Uterus (tissue), 4 donors: ENCODE results near the gene TNS1. TPM values are rescaled to one million over a fixed set of nuclear protein-coding genes. Genes with fewer than 3 reads are reported as not detected.

Experiments
- DNase-seq, 2 donors: peaks; one replicate each; pipeline ENCODE4 v3.0.0-alpha.2; 2019 to 2020
- H3K27ac ChIP-seq, 2 donors: fragments of 200-600 bp; sonication (generic); 1 replicate in 1 of 2; 2 replicates in 1 of 2; pipeline ENCODE4 v1.5.1; 2016 to 2018
- H3K27me3 ChIP-seq, 2 donors: fragments of 200-600 bp; sonication (generic); one replicate each; pipeline ENCODE4 v1.5.1; 2018 to 2019; ENCODE audit warnings: control low read depth in 1 of 2
- H3K36me3 ChIP-seq, 2 donors: fragments of 200-600 bp; sonication (generic); one replicate each; pipeline ENCODE4 v1.5.1; 2019; ENCODE audit warnings: control low read depth in 1 of 2
- H3K4me1 ChIP-seq, 2 donors: fragments of 200-600 bp; sonication (generic); one replicate each; pipeline ENCODE4 v1.5.1; 2018 to 2019; ENCODE audit warnings: control low read depth in 1 of 2
- H3K4me3 ChIP-seq, 2 donors: fragments of 200-600 bp; sonication (generic); 1 replicate in 1 of 2; 2 replicates in 1 of 2; pipeline ENCODE4 v1.5.1; 2018 to 2019; ENCODE audit warnings: mild to moderate bottlenecking in 1 of 2
- H3K9me3 ChIP-seq, 2 donors: fragments of 200-600 bp; sonication (generic); one replicate each; pipeline ENCODE4 v1.5.1; 2019; ENCODE audit warnings: control low read depth in 1 of 2
- POLR2A ChIP-seq, 2 donors: fragments of 450-650 bp; IDR thresholded peaks; one replicate each; pipeline ENCODE4 v1.6.1; 2016; ENCODE audit warnings: antibody characterized with exemption in 2 of 2, mild to moderate bottlenecking in 1 of 2, moderate library complexity in 1 of 2
- intact Hi-C: fragments of 100-400 bp; cut with DNase I; formaldehyde crosslinking; loops from one replicate; pipeline ENCODE4 v1.15.1; 2023; ENCODE audit warnings: low total_unique reads
- total RNA-seq, 4 donors: library from RNA; depleted of rRNA in 3 of 4; stranded (reverse); fragments of >200 nt in 3 of 4; gene quantifications; one replicate each; pipeline versions ENCODE4 v1.1.0 to v1.2.4, GENCODE V29; 2014 to 2023
- TF ChIP-seq, protein P1 (sequence below), 4 experiments: fragments of 200-600 bp in 2 of 4; fragments of 450-650 bp in 2 of 4; sonication (generic) in 2 of 4; IDR thresholded peaks; one replicate each; pipeline ENCODE4 v1.5.1; 2016 to 2019; ENCODE audit warnings: antibody characterized with exemption in 4 of 4, mild to moderate bottlenecking in 2 of 4, moderate library complexity in 1 of 4
- donor health status: DM: yes; HTN: yes; CAD: no.

Gene TNS1
- total RNA-seq, 4 donors from 2014 or later, result 144 to 1,338 (median 313) TPM

DNA sequence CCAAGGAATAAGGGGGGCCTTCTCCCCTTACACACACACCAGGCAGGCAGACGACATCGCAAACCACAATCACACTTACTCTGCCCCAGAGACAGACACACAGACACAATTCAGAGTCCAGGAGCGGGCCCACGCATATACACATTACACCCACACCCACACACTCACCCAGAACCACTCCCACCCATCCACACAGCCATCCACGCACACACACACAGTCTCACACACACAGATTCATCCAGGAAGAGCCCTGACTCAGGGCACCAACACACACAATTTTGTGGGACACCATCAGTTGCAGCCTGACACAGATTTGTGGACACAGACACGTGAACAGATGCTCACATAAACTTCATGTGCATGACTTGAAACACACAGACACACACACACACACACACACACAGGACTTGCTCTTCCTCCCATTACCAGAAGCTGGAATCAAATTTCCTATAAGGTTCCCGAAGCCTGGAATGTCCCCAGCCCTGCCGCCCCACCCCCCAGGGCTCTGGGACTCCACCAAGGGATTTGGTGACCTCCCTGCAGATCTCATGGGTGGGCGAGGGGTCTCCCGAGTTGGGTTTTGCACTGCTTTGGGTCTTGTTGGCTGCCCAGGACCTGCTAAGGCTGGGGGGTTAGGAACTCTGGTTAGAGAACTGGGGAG, 23.5 kb downstream of the TNS1 start:
- peak; percentile 33 to 61 for DNase-seq
- H3K27ac ChIP-seq, result peak overlapping the region; percentile 88 to 93
- intact Hi-C loops, result no loop called here
- H3K4me3 ChIP-seq, result peak overlapping the region; percentile 64 to 73
- H3K4me1 ChIP-seq, result peaks cover 0 to 17% of the 10 kb centered on the region in 2 donors
- TF ChIP-seq, protein P1, sequence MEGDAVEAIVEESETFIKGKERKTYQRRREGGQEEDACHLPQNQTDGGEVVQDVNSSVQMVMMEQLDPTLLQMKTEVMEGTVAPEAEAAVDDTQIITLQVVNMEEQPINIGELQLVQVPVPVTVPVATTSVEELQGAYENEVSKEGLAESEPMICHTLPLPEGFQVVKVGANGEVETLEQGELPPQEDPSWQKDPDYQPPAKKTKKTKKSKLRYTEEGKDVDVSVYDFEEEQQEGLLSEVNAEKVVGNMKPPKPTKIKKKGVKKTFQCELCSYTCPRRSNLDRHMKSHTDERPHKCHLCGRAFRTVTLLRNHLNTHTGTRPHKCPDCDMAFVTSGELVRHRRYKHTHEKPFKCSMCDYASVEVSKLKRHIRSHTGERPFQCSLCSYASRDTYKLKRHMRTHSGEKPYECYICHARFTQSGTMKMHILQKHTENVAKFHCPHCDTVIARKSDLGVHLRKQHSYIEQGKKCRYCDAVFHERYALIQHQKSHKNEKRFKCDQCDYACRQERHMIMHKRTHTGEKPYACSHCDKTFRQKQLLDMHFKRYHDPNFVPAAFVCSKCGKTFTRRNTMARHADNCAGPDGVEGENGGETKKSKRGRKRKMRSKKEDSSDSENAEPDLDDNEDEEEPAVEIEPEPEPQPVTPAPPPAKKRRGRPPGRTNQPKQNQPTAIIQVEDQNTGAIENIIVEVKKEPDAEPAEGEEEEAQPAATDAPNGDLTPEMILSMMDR (IDR thresholded peaks at IDR 0.05), result no peak
- TF ChIP-seq POLR2A (IDR thresholded peaks at IDR 0.05), result peak in 1 of 2 donors; percentile 6
- no peaks in the 10 kb centered on the region for H3K9me3 ChIP-seq
- H3K36me3 ChIP-seq, result no peaks in the 10 kb centered on the region
- H3K27me3 ChIP-seq, result no peaks in the 10 kb centered on the region

DNA sequence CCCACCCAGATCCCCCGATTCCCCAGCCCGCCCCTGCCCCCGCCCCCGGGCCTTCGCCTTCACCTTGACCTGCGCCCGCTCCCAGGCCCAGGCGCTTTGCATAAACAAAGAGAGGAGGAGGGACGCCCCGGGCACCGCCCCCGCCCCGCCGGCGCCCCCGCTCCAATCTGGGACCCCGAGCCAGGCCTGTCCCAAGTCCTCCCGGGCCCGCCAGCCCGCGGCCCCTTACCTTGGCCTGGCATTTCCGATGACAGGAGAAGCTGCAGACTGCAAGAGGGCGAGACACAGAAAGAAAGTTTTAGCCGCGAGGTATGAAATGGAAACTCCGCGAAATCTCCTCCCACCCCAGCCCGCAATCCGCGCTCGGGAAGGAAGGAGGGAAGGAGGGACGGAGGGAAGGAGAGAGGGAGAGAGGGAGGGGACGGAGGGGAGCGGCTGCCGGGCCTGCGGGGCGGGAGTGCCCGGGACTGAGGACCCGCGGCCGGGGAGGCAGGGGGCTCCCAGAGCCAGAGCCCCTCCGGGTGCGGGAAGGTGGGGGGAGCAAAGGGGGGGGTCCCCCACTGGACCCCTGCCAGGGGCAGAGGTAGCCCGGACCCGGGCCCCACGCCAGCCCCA, 24.2 kb downstream of the TNS1 start:
- Histone ChIP-seq H3K27me3 (no peaks in the 10 kb centered on the region), H3K27ac (peak overlapping the region; percentile 88 to 93), H3K4me3 (peak overlapping the region; percentile 64 to 73), H3K9me3 (no peaks in the 10 kb centered on the region), H3K36me3 (no peaks in the 10 kb centered on the region), H3K4me1 (peaks cover 0 to 17% of the 10 kb centered on the region in 2 donors)
- intact Hi-C loops, result no loop called here
- peak in 1 of 2 donors; percentile 14 for TF ChIP-seq POLR2A (IDR thresholded peaks at IDR 0.05)
- TF ChIP-seq, protein P1 (IDR thresholded peaks at IDR 0.05), result no peak
- peak; percentile 56 to 58 for DNase-seq

DNA sequence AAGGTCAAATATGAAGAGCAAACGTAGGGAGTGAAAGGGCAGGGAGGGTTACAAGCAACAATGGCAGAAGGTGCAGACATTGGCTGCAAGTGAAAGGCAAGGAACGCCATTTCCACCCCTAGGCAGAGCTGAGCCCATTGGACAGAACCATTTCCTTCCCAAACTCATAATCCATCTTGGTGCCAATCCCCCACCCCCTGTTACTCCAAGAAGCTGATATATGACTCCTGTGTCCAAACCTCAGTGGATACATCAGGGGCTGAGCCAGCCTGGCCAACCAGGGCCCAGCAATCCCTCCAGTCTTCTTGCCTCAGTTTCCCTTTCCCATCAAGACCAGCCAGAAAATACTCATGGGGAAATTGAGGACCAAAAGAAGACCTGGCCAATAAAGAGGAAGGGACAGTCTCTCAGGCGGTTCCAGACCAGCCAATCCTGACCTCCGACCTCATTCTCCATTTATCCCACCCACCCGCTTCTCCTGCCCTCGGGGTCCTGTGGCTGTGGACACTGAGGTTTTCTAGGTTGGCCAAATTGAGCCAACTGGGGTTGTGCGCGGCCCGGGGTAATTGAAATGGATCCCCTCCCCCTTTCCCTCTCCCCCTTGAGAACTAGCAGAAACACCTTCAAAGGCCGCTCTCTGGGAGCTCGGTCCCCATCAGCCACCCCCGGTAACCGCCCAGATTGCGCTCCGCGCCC, 24.8 kb downstream of the TNS1 start:
- no peak for DNase-seq
- intact Hi-C loops, result no loop called here
- Histone ChIP-seq H3K27me3 (no peaks in the 10 kb centered on the region), H3K4me3 (peak overlapping the region; percentile 64 to 73), H3K27ac (peak overlapping the region; percentile 88 to 93), H3K9me3 (no peaks in the 10 kb centered on the region), H3K36me3 (no peaks in the 10 kb centered on the region), H3K4me1 (peaks cover 0 to 17% of the 10 kb centered on the region in 2 donors)
- no peak for TF ChIP-seq POLR2A (IDR thresholded peaks at IDR 0.05)
- TF ChIP-seq, protein P1 (IDR thresholded peaks at IDR 0.05), result no peak

DNA sequence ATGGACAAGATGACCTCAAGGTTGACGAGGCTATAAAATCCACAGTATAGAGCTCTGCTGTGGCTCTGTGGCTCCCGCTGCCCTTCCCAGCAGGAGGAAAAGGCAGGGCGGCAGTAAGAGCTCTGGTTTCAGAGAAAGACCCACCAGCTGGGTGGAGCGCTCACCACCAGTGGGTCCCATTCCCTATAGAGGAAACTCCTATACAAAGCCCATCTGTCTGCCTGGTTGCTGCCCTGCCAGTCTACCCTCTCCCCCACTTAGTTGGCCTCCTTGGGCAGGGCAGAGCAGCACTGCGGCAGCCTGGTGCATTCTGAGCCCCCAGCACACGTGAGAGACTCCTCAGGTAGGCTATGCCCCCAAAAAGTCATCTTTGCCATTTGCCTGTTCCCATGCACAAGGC, 26.5 kb downstream of the TNS1 start:
- intact Hi-C loops, result no loop called here
- no peak overlapping the region for H3K4me3 ChIP-seq
- no peaks in the 10 kb centered on the region for H3K27me3 ChIP-seq
- DNase-seq, result peak in 1 of 2 donors; percentile 9
- peak overlapping the region; percentile 88 to 93 for H3K27ac ChIP-seq
- TF ChIP-seq, protein P1 (IDR thresholded peaks at IDR 0.05), result no peak
- TF ChIP-seq POLR2A (IDR thresholded peaks at IDR 0.05), result no peak
- H3K36me3 ChIP-seq, result no peaks in the 10 kb centered on the region
- peaks cover 4 to 22% of the 10 kb centered on the region in 2 donors for H3K4me1 ChIP-seq
- no peaks in the 10 kb centered on the region for H3K9me3 ChIP-seq

DNA sequence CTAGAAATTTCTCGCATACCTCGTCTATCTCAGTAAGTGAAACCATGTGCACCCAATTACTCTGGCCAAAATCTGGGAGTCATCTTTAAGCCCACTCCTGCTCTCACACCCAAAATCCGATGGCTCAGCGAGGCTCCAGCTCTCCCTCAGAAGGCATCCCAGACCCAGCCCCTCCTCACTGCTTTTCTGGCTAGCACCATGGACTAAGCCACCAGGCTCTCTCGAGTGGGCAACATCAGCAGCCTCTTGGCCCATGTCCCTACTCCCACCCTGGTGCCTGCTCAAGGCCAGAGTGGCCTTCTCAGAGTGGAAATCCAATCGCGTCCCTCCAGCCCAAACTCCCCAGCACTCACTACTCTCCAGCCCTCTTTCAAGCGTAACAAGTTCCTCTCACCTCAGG, 27.2 kb downstream of the TNS1 start:
- Histone ChIP-seq H3K4me3 (no peak overlapping the region), H3K9me3 (no peaks in the 10 kb centered on the region), H3K27ac (peak overlapping the region; percentile 88 to 93), H3K27me3 (no peaks in the 10 kb centered on the region), H3K36me3 (no peaks in the 10 kb centered on the region), H3K4me1 (peaks cover 4 to 17% of the 10 kb centered on the region in 2 donors)
- peak in 1 of 2 donors; percentile 11 for DNase-seq
- TF ChIP-seq POLR2A (IDR thresholded peaks at IDR 0.05), result no peak
- TF ChIP-seq, protein P1 (IDR thresholded peaks at IDR 0.05), result no peak
- intact Hi-C loops, result no loop called here
